Thyroid gland (tissue), 4 donors: ENCODE measurements around the gene UPB1.

Source experiments
- CTCF ChIP-seq, 6 experiments: fragments of 200-600 bp in 3 of 6; fragments of 450-650 bp in 3 of 6; sonication (generic) in 3 of 6; IDR thresholded peaks; one replicate each; pipeline ENCODE4 v1.5.1; 2016 to 2019; ENCODE audit warnings: antibody characterized with exemption in 6 of 6, mild to moderate bottlenecking in 2 of 6, inconsistent platforms in 1 of 6, moderate library complexity in 1 of 6
- POLR2A ChIP-seq, 2 donors: fragments of 450-650 bp; IDR thresholded peaks; one replicate each; pipeline ENCODE4 v1.6.1; 2017; ENCODE audit warnings: antibody characterized with exemption in 2 of 2, mild to moderate bottlenecking in 2 of 2, moderate library complexity in 1 of 2

- TF ChIP-seq CTCF (IDR thresholded peaks at IDR 0.05), result no peak
- TF ChIP-seq POLR2A (IDR thresholded peaks at IDR 0.05), result no peak
Observed at GRCh38 chr22:24502034-24502433, 6.9 kb downstream of the UPB1 start.
